Progenitor cell of endocrine pancreas (in vitro differentiated cells): ENCODE measurements around the gene AATK. TPM values are rescaled to one million over a fixed set of nuclear protein-coding genes. Genes with fewer than 3 reads are reported as not detected.

Experiments
- DNase-seq: peaks from one replicate; pipeline ENCODE4 v3.0.0; 2021; ENCODE audit warnings: low spot score; ENCODE audit not compliant: unreplicated experiment
- H3K27ac Mint-ChIP-seq: 2 replicates; pipeline ENCODE4 v1.8.0; 2021; ENCODE audit warnings: mild to moderate bottlenecking, moderate library complexity, mixed read lengths
- H3K27me3 Mint-ChIP-seq: 2 replicates; pipeline ENCODE4 v1.8.0; 2021; ENCODE audit warnings: mixed read lengths
- H3K36me3 Mint-ChIP-seq: 2 replicates; pipeline ENCODE4 v1.8.0; 2022; ENCODE audit warnings: mixed read lengths; ENCODE audit not compliant: insufficient read depth
- H3K4me1 Mint-ChIP-seq: 2 replicates; pipeline ENCODE4 v1.8.0; 2021; ENCODE audit warnings: low read depth, mixed read lengths
- H3K4me3 Mint-ChIP-seq: 2 replicates; pipeline ENCODE4 v1.8.0; 2021; ENCODE audit warnings: low read depth, mild to moderate bottlenecking, moderate library complexity, mixed read lengths
- H3K9me3 Mint-ChIP-seq: 2 replicates; pipeline ENCODE4 v1.8.0; 2021; ENCODE audit warnings: low read depth, mixed read lengths
- CTCF ChIP-seq: fragments of 200-600 bp; sonication (generic); IDR thresholded peaks from one replicate; pipeline ENCODE4 v1.5.0; 2021; ENCODE audit warnings: antibody characterized with exemption, mild to moderate bottlenecking; ENCODE audit not compliant: unreplicated experiment
- total RNA-seq: library from RNA; stranded (reverse); gene quantifications from 2 replicates; pipeline ENCODE4 v1.2.1, GENCODE V29; 2021

The AATK gene
- total RNA-seq, 1 donor from 2014 or later: 12.9 TPM

GRCh38 chr17:81138083-81138482 is 27.9 kb downstream of the AATK start:
- Mint-ChIP-seq H3K27ac (no peak overlapping the region), H3K4me3 (no peak overlapping the region), H3K4me1 (no peaks in the 10 kb centered on the region), H3K9me3 (peaks cover 3% of the 10 kb centered on the region), H3K27me3 (no peaks in the 10 kb centered on the region), H3K36me3 (no peaks in the 10 kb centered on the region)
- TF ChIP-seq CTCF: no peak
- no peak for DNase-seq

- H3K4me3 Mint-ChIP-seq: no peak overlapping the region
- H3K36me3 Mint-ChIP-seq: no peaks in the 10 kb centered on the region
- no peaks in the 10 kb centered on the region for H3K27me3 Mint-ChIP-seq
- H3K9me3 Mint-ChIP-seq: peaks cover 3% of the 10 kb centered on the region
- H3K4me1 Mint-ChIP-seq: no peaks in the 10 kb centered on the region
- DNase-seq: no peak
- TF ChIP-seq CTCF: no peak
- no peak overlapping the region for H3K27ac Mint-ChIP-seq
These were observed 28.8 kb downstream of the AATK start for GRCh38 chr17:81137248-81137647.

- TF ChIP-seq CTCF: no peak
- Mint-ChIP-seq H3K9me3 (peaks cover 3% of the 10 kb centered on the region), H3K27ac (no peak overlapping the region), H3K27me3 (no peaks in the 10 kb centered on the region), H3K4me3 (no peak overlapping the region), H3K4me1 (no peaks in the 10 kb centered on the region), H3K36me3 (no peaks in the 10 kb centered on the region)
- DNase-seq: no peak
These were observed 29.7 kb downstream of the AATK start for GRCh38 chr17:81136366-81136765.

GRCh38 chr17:81135505-81136278 is 30.3 kb downstream of the AATK start:
- Mint-ChIP-seq H3K4me3 (no peak overlapping the region), H3K27me3 (no peaks in the 10 kb centered on the region), H3K27ac (no peak overlapping the region), H3K36me3 (no peaks in the 10 kb centered on the region), H3K9me3 (peaks cover 3% of the 10 kb centered on the region), H3K4me1 (no peaks in the 10 kb centered on the region)
- DNase-seq: no peak
- TF ChIP-seq CTCF: no peak

- Mint-ChIP-seq H3K4me3 (no peak overlapping the region), H3K4me1 (no peaks in the 10 kb centered on the region), H3K27me3 (no peaks in the 10 kb centered on the region), H3K9me3 (peaks cover 3% of the 10 kb centered on the region), H3K27ac (no peak overlapping the region), H3K36me3 (no peaks in the 10 kb centered on the region)
- TF ChIP-seq CTCF: no peak
- DNase-seq: no peak
These were observed 31.8 kb downstream of the AATK start for GRCh38 chr17:81134064-81134781.
